Transverse colon (tissue), 4 donors: ENCODE results near the gene ERF. TPM values are rescaled to one million over a fixed set of nuclear protein-coding genes. Genes with fewer than 3 reads are reported as not detected.

ENCODE experiments used
- DNase-seq: peaks from one replicate; pipeline ENCODE4 v3.0.0-alpha.2; 2019
- H3K27ac ChIP-seq, 4 donors: fragments of 200-600 bp; sonication (generic); 2 replicates each; pipeline ENCODE4 v1.5.1; 2016 to 2018; ENCODE audit warnings: inconsistent platforms in 4 of 4
- H3K27me3 ChIP-seq: fragments of 200-600 bp; sonication (generic); 2 replicates; pipeline ENCODE4 v1.5.1; 2017; ENCODE audit warnings: inconsistent platforms
- H3K36me3 ChIP-seq, 4 donors: fragments of 200-600 bp; sonication (generic); 2 replicates each; pipeline ENCODE4 v1.5.1; 2017 to 2019; ENCODE audit warnings: inconsistent platforms in 4 of 4
- H3K4me1 ChIP-seq, 4 donors: fragments of 200-600 bp; sonication (generic); 2 replicates each; pipeline ENCODE4 v1.5.1; 2017 to 2020; ENCODE audit warnings: inconsistent platforms in 4 of 4
- H3K4me3 ChIP-seq, 4 donors: fragments of 200-600 bp; sonication (generic); 1 replicate in 1 of 4; 2 replicates in 3 of 4; pipeline versions ENCODE4 v1.5.1 to v1.6.1; 2017 to 2019; ENCODE audit warnings: inconsistent platforms in 4 of 4
- H3K9me3 ChIP-seq, 2 donors: fragments of 200-600 bp; sonication (generic); 2 replicates each; pipeline ENCODE4 v1.5.1; 2017 to 2019; ENCODE audit warnings: inconsistent platforms in 2 of 2
- EP300 ChIP-seq: sonication (generic); formaldehyde crosslinking; IDR thresholded peaks from one replicate; pipeline ENCODE4 v1.6.1; 2017; ENCODE audit warnings: antibody characterized with exemption, low read depth
- POLR2A ChIP-seq: fragments of 450-650 bp; IDR thresholded peaks from one replicate; pipeline ENCODE4 v1.6.1; 2016; ENCODE audit warnings: antibody characterized with exemption, mild to moderate bottlenecking, moderate library complexity
- POLR2AphosphoS5 ChIP-seq, 3 donors: sonication (generic); formaldehyde crosslinking; IDR thresholded peaks; one replicate each; pipeline ENCODE4 v1.6.1; 2016; ENCODE audit warnings: antibody characterized with exemption in 3 of 3
- WGBS, 2 donors: methylation state at CpG; one replicate each; pipeline ENCODE4 v1.1.5; 2018; ENCODE audit warnings: low coverage in 1 of 2; 5-methylcytosine and 5-hydroxymethylcytosine counted together
- in situ Hi-C, 4 donors: fragments of 200-750 bp; cut with MboI; loops; one replicate each; pipeline versions ENCODE4 v1.15.0 to v1.15.1; 2017; ENCODE audit warnings: low sequenced_read_pairs in 3 of 4, low pct_ligation_motif_present in 1 of 4, low pct_unique_long_range_greater_than_20kb in 1 of 4
- intact Hi-C: fragments of 100-400 bp; cut with DNase I; formaldehyde crosslinking; loops from one replicate; pipeline ENCODE4 v1.15.1; 2023; ENCODE audit warnings: low total_unique reads
- total RNA-seq, 4 donors: library from RNA; depleted of rRNA; stranded (reverse); fragments of >200 nt; gene quantifications; one replicate each; pipeline ENCODE4 v1.1.0, GENCODE V29; 2016
- TF ChIP-seq, protein P1 (sequence below), 5 experiments: fragments of 200-600 bp in 3 of 5; fragments of 450-650 bp in 2 of 5; sonication (generic) in 3 of 5; IDR thresholded peaks; 1 replicate in 2 of 5; 2 replicates in 3 of 5; pipeline ENCODE4 v1.5.1; 2016 to 2017; ENCODE audit warnings: antibody characterized with exemption in 5 of 5, inconsistent platforms in 3 of 5, mild to moderate bottlenecking in 2 of 5, moderate library complexity in 1 of 5

ERF gene
- total RNA-seq, 4 donors from 2014 or later: 20.9 to 67.3 (median 30.5) TPM

DNA sequence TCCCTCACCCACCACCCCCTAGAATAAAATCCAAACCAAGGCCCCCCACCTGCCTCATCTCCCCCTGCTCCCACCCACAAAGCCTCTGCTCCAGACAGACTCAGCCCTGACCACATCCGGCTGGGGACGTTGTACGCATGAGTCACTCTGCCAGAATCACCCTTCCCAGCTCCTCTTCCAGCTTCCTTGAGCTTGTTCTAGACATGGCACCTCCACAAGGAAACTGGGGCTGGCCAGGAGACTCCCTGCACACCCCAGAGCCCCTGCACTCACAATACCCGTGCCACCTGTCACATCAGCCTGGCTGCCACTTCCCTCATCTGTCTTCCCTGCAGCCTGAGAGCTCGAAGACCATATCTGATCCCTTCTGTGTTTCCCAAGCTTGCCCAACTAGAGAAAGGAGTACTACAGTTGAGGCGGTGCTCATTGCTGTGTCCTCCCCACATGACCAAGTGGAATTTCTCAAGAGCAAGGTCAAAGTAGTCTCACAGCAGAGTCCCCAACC, 47.1 kb downstream of the ERF start:
- DNase-seq: no peak
- intact Hi-C loops: no loop called here
- Histone ChIP-seq H3K4me1 (peaks cover 0 to 10% (median 2%) of the 10 kb centered on the region in 4 donors), H3K36me3 (peaks cover 0 to 28% (median 7%) of the 10 kb centered on the region in 4 donors), H3K27me3 (no peaks in the 10 kb centered on the region), H3K27ac (peak overlapping the region in 1 of 4 donors; percentile 25), H3K4me3 (no peak overlapping the region), H3K9me3 (no peaks in the 10 kb centered on the region)
- in situ Hi-C loops: no loop called here
- 58 to 76% methylated on average over 4 to 6 of the region's 6 CpGs for WGBS, 2 donors
- TF ChIP-seq POLR2AphosphoS5 (IDR thresholded peaks at IDR 0.05) (no peak), EP300 (no peak), POLR2A (no peak)
- TF ChIP-seq, protein P1, sequence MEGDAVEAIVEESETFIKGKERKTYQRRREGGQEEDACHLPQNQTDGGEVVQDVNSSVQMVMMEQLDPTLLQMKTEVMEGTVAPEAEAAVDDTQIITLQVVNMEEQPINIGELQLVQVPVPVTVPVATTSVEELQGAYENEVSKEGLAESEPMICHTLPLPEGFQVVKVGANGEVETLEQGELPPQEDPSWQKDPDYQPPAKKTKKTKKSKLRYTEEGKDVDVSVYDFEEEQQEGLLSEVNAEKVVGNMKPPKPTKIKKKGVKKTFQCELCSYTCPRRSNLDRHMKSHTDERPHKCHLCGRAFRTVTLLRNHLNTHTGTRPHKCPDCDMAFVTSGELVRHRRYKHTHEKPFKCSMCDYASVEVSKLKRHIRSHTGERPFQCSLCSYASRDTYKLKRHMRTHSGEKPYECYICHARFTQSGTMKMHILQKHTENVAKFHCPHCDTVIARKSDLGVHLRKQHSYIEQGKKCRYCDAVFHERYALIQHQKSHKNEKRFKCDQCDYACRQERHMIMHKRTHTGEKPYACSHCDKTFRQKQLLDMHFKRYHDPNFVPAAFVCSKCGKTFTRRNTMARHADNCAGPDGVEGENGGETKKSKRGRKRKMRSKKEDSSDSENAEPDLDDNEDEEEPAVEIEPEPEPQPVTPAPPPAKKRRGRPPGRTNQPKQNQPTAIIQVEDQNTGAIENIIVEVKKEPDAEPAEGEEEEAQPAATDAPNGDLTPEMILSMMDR (IDR thresholded peaks at IDR 0.05): no peak

GRCh38 chr19:42206871-42207755, 47.8 kb downstream of the ERF start:
- TF ChIP-seq POLR2A (no peak), EP300 (no peak), POLR2AphosphoS5 (IDR thresholded peaks at IDR 0.05) (no peak)
- TF ChIP-seq, protein P1 (IDR thresholded peaks at IDR 0.05): no peak
- Histone ChIP-seq H3K4me3 (no peak overlapping the region), H3K36me3 (peaks cover 0 to 28% (median 6%) of the 10 kb centered on the region in 4 donors), H3K9me3 (no peaks in the 10 kb centered on the region), H3K27me3 (no peaks in the 10 kb centered on the region), H3K4me1 (peaks cover 0 to 6% (median 3%) of the 10 kb centered on the region in 4 donors), H3K27ac (peak overlapping the region in 2 of 4 donors; percentile 1 to 14)
- DNase-seq: peak; percentile 57
- intact Hi-C loops (no loop called here), in situ Hi-C loops (no loop called here)
- 83 to 93% methylated on average over 8 to 14 of the region's 14 CpGs for WGBS, 2 donors

DNA sequence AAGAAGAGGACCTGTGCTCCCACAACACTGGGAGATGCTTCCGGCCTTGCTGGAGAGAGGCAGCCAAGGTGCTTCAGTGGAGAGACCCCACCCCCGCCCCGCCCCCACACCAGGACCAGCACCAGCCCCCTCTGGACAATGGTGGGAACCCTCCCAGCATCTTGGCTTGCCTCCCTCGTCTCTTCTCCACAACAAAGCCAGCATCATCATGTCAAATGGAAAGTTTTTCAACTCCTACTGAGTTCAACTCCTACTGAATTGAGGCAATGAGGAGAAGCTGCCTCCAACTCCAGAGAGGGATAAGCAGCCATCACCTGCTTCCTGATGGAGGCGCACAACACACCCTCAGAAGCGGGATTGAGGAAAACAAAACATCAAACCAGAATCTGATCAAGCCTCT, 50.3 kb downstream of the ERF start:
- TF ChIP-seq POLR2AphosphoS5 (IDR thresholded peaks at IDR 0.05) (no peak), POLR2A (no peak), EP300 (no peak)
- TF ChIP-seq, protein P1 (IDR thresholded peaks at IDR 0.05): no peak
- in situ Hi-C loops: no loop called here
- no peak for DNase-seq
- no peaks in the 10 kb centered on the region for H3K9me3 ChIP-seq
- WGBS, 2 donors: 85 to 91% methylated on average over 6 of the region's 6 CpGs
- peaks cover 0 to 26% (median 5%) of the 10 kb centered on the region in 4 donors for H3K36me3 ChIP-seq
- H3K4me3 ChIP-seq: no peak overlapping the region
- intact Hi-C loops: no loop called here
- H3K27me3 ChIP-seq: no peaks in the 10 kb centered on the region
- no peak overlapping the region for H3K27ac ChIP-seq
- H3K4me1 ChIP-seq: peaks cover 0 to 20% (median 3%) of the 10 kb centered on the region in 4 donors

DNA sequence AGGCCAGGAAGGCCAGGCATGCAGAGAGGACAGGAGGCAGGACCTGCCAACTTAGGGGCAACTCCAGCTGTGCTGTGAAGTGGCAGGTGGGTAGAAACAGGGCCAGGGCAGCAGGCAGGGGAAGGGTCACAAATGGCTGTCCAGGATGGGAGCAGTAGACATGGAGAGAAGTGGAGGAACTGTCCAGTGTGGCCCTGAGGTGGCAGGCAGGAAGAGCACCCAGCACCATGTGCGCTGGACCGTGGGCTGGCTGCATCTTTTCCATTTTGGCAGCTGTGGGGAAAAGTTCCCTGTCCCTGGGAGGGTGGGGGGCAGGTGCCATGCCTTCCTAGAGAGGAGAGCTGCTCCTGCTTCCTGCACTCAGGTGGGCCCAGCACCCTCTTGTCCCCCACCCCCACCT, 51.2 kb downstream of the ERF start:
- Histone ChIP-seq H3K36me3 (peaks cover 0 to 23% (median 9%) of the 10 kb centered on the region in 4 donors), H3K27ac (no peak overlapping the region), H3K4me3 (no peak overlapping the region), H3K9me3 (no peaks in the 10 kb centered on the region), H3K4me1 (peaks cover 0 to 27% (median 3%) of the 10 kb centered on the region in 4 donors), H3K27me3 (no peaks in the 10 kb centered on the region)
- no peak for TF ChIP-seq EP300
- TF ChIP-seq POLR2AphosphoS5 (IDR thresholded peaks at IDR 0.05): no peak
- in situ Hi-C loops (no loop called here), intact Hi-C loops (no loop called here)
- 77% methylated on average over 2 of the region's 2 CpGs; no CpG with 5 or more reads in 1 of the 2 donors for WGBS, 2 donors
- no peak for DNase-seq
